Keratinocyte (primary cell): ENCODE data around the gene SMAP1.

ENCODE experiments used
- CTCF ChIP-seq, 3 experiments: IDR thresholded peaks in 1 of 3; conservative IDR thresholded peaks in 1 of 3; optimal IDR thresholded peaks in 1 of 3; 2 replicates in 2 of 3; 3 replicates in 1 of 3; pipeline versions ENCODE3 to v1.5.1; 2011; ENCODE audit warnings: low read length in 3 of 3, mild to moderate bottlenecking in 3 of 3, moderate library complexity in 2 of 3, control low read depth in 1 of 3, inconsistent platforms in 1 of 3; ENCODE audit not compliant: insufficient read depth in 2 of 3; ENCODE audit errors: extremely low read depth in 1 of 3
- EZH2 ChIP-seq: IDR thresholded peaks from one replicate; pipeline ENCODE4 v1.6.1; 2012; ENCODE audit warnings: inconsistent platforms, mild to moderate bottlenecking, low read length, moderate library complexity

DNA sequence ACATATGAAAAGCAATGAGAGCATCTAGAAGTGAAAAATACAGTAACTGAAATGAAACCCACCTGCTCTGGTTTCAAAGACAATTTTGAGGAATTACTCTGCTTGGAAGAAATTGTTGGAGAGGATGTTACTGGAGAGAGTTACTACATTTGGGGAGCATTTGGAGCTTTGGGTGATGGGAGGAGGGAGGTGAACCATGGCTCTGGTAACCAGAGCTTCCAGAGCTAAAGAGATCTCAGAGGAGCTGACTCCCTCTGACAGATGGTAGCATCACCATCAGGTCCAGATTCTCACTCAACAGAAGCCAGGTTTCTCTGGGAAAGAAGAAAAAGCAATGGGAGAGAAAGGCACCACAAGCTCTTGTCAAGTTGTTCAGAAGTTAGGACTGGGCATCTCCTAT lies 42.2 kb upstream of the SMAP1 start:
- TF ChIP-seq CTCF (optimal IDR thresholded peaks at IDR 0.05 in 1 of 3, IDR thresholded peaks at IDR 0.05 in 1 of 3, conservative IDR thresholded peaks at IDR 0.05 in 1 of 3; ENCODE audit: extremely low read depth in 1 of 3, insufficient read depth in 2 of 3, low read length in 3 of 3), result no peak
- TF ChIP-seq EZH2, result no peak
